SJSA1 (cell line): ENCODE results near the gene MSI2. TPM values are rescaled to one million over a fixed set of nuclear protein-coding genes. Genes with fewer than 3 reads are reported as not detected.

Source experiments
- DNase-seq, 2 experiments: peaks; one replicate each; pipeline ENCODE4 v3.0.0-alpha.2; 2015 to 2020; ENCODE audit warnings: low spot score in 2 of 2, low read depth in 1 of 2
- H3K27ac ChIP-seq: fragments of 250-450 bp; sonication (Bioruptor Pico); 2 replicates; pipeline ENCODE4 v1.5.1; 2020; ENCODE audit warnings: mild to moderate bottlenecking, moderate library complexity
- H3K27me3 ChIP-seq: fragments of 250-450 bp; sonication (Bioruptor Pico); replicated peaks from 2 replicates; pipeline ENCODE4 v1.5.1; 2020; ENCODE audit warnings: mild to moderate bottlenecking, moderate library complexity
- H3K36me3 ChIP-seq: fragments of 250-450 bp; sonication (Bioruptor Pico); 2 replicates; pipeline ENCODE4 v1.5.1; 2020; ENCODE audit warnings: mild to moderate bottlenecking
- H3K4me1 ChIP-seq: fragments of 250-450 bp; sonication (Bioruptor Pico); replicated peaks from 2 replicates; pipeline ENCODE4 v1.6.1; 2021; ENCODE audit warnings: mild to moderate bottlenecking
- H3K4me3 ChIP-seq: fragments of 250-450 bp; sonication (Bioruptor Pico); 2 replicates; pipeline ENCODE4 v1.5.1; 2020; ENCODE audit warnings: mild to moderate bottlenecking
- H3K9me3 ChIP-seq: fragments of 250-450 bp; sonication (Bioruptor Pico); replicated peaks from 2 replicates; pipeline ENCODE4 v1.5.1; 2020; ENCODE audit warnings: mild to moderate bottlenecking
- total RNA-seq: library from RNA; depleted of rRNA; stranded (reverse); fragments of >200 nt; shearing (Covaris generic); gene quantifications from 2 replicates; pipeline ENCODE4 v1.2.3, GENCODE V29; 2014

The MSI2 gene
- total RNA-seq, 1 experiment from 2014 or later, result 39.8 TPM

- no peak overlapping the region for H3K4me3 ChIP-seq
- peaks cover 3% of the 10 kb centered on the region for H3K36me3 ChIP-seq
- peak in 1 of 2 experiments; percentile 64 for DNase-seq
- H3K27me3 ChIP-seq, result no peaks in the 10 kb centered on the region
- peak overlapping the region; percentile 33; the same call in 1 of the 2 replicates for H3K27ac ChIP-seq
- no peaks in the 10 kb centered on the region for H3K9me3 ChIP-seq
- H3K4me1 ChIP-seq, result peaks cover 27% of the 10 kb centered on the region
Measured at GRCh38 chr17:57329380-57330214, 73.3 kb downstream of the MSI2 start.

GRCh38 chr17:57330587-57330986, 74.3 kb downstream of the MSI2 start:
- no peak overlapping the region for H3K27ac ChIP-seq
- peaks cover 27% of the 10 kb centered on the region for H3K4me1 ChIP-seq
- H3K27me3 ChIP-seq, result no peaks in the 10 kb centered on the region
- no peak for DNase-seq
- H3K36me3 ChIP-seq, result peaks cover 3% of the 10 kb centered on the region; the same call in 1 of the 2 replicates
- H3K4me3 ChIP-seq, result no peak overlapping the region
- no peaks in the 10 kb centered on the region for H3K9me3 ChIP-seq

DNA sequence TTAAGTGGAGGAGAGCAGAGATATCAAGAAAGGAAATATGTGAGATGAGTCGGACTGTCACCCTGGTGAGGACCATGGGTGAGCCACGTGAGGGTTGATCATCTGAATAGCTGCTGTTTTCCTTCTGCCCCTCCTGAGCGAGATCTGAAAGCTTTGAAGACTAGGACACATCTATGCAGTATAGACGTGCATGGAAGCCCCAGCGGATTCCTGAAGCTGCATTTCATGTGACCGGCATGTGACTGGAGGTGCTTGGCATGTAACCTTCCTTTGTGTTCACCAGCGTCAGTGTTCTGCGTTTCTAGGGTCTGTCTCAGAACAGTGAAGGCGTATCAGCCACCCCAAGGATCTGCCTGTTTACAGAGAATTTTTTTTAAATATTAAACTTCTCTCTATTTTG, 75.1 kb downstream of the MSI2 start:
- DNase-seq, result no peak
- no peak overlapping the region for H3K27ac ChIP-seq
- H3K36me3 ChIP-seq, result peaks cover 3% of the 10 kb centered on the region; the same call in 1 of the 2 replicates
- H3K27me3 ChIP-seq, result no peaks in the 10 kb centered on the region
- no peaks in the 10 kb centered on the region for H3K9me3 ChIP-seq
- H3K4me1 ChIP-seq, result peaks cover 27% of the 10 kb centered on the region
- no peak overlapping the region for H3K4me3 ChIP-seq

DNA sequence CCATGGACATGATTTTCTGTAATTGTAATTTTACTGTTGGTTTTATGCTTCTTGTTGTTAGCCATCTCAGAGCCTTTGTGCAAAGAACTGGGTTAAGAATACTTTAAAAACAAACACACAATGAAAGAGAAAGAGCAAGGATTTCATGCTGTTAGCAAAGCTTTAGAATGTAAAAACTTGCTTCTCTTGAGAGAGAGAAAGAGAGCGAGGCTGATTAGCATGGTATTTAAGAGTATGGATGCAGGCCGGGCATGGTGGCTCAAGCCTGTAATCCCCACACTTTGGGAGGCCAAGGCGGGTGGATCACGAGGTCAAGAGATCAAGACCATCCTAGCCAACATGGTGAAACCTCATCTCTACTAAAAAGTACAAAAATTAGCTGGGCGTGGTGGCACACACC, 76.2 kb downstream of the MSI2 start:
- no peaks in the 10 kb centered on the region for H3K27me3 ChIP-seq
- no peak for DNase-seq
- H3K36me3 ChIP-seq, result no peaks in the 10 kb centered on the region
- no peak overlapping the region for H3K27ac ChIP-seq
- H3K4me1 ChIP-seq, result peaks cover 27% of the 10 kb centered on the region
- H3K4me3 ChIP-seq, result no peak overlapping the region
- no peaks in the 10 kb centered on the region for H3K9me3 ChIP-seq

DNA sequence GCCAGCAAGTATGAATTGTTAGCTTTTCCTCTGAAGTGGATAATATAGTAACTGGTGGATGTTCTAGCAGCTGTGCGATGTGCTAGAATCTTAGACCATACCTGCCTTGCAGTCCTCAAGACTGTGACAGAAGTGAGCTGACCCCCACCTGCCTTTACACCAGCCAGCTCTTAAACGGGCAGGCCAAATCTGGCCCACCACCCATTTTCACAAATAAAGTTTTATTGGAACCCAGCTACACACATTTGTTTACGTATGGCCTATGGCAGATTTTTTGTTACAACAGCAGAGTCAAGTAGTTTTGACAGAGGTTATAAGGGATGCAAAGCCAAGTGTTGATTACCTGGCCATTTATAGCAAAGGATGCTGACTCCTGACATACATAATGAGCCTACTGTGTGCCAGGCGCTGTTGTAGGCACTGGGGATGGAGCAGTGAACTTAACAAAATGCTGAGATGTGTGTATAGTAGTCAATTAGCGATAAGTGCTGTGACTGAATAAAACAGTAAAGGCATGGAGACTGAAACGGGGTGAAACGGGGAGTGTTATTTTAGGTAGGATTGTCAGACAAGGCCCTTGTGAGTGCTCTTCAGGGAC, 79.0 kb downstream of the MSI2 start:
- no peaks in the 10 kb centered on the region for H3K27me3 ChIP-seq
- peaks cover 3% of the 10 kb centered on the region for H3K4me1 ChIP-seq
- no peaks in the 10 kb centered on the region for H3K36me3 ChIP-seq
- no peak overlapping the region for H3K4me3 ChIP-seq
- no peak for DNase-seq
- no peaks in the 10 kb centered on the region for H3K9me3 ChIP-seq
- H3K27ac ChIP-seq, result no peak overlapping the region

- no peaks in the 10 kb centered on the region for H3K36me3 ChIP-seq
- H3K4me1 ChIP-seq, result no peaks in the 10 kb centered on the region
- H3K27me3 ChIP-seq, result no peaks in the 10 kb centered on the region
- H3K9me3 ChIP-seq, result no peaks in the 10 kb centered on the region
- no peak overlapping the region for H3K4me3 ChIP-seq
- H3K27ac ChIP-seq, result no peak overlapping the region
- DNase-seq, result no peak
Measured at GRCh38 chr17:57337390-57337789, 81.1 kb downstream of the MSI2 start.

- DNase-seq, result no peak
Measured at GRCh38 chr17:57338257-57338914, 82.1 kb downstream of the MSI2 start.

GRCh38 chr17:57340160-57340981, 84.0 kb downstream of the MSI2 start:
- Histone ChIP-seq H3K27ac (no peak overlapping the region), H3K9me3 (no peaks in the 10 kb centered on the region), H3K36me3 (no peaks in the 10 kb centered on the region), H3K4me3 (no peak overlapping the region), H3K4me1 (no peaks in the 10 kb centered on the region), H3K27me3 (no peaks in the 10 kb centered on the region)
- DNase-seq, result no peak

More at GRCh38 chr17:57338257-57338914, 82.1 kb downstream of the MSI2 start:
- H3K27ac ChIP-seq, result no peak overlapping the region
- H3K9me3 ChIP-seq, result no peaks in the 10 kb centered on the region
- no peak overlapping the region for H3K4me3 ChIP-seq
- no peaks in the 10 kb centered on the region for H3K4me1 ChIP-seq
- no peaks in the 10 kb centered on the region for H3K36me3 ChIP-seq
- no peaks in the 10 kb centered on the region for H3K27me3 ChIP-seq

DNA sequence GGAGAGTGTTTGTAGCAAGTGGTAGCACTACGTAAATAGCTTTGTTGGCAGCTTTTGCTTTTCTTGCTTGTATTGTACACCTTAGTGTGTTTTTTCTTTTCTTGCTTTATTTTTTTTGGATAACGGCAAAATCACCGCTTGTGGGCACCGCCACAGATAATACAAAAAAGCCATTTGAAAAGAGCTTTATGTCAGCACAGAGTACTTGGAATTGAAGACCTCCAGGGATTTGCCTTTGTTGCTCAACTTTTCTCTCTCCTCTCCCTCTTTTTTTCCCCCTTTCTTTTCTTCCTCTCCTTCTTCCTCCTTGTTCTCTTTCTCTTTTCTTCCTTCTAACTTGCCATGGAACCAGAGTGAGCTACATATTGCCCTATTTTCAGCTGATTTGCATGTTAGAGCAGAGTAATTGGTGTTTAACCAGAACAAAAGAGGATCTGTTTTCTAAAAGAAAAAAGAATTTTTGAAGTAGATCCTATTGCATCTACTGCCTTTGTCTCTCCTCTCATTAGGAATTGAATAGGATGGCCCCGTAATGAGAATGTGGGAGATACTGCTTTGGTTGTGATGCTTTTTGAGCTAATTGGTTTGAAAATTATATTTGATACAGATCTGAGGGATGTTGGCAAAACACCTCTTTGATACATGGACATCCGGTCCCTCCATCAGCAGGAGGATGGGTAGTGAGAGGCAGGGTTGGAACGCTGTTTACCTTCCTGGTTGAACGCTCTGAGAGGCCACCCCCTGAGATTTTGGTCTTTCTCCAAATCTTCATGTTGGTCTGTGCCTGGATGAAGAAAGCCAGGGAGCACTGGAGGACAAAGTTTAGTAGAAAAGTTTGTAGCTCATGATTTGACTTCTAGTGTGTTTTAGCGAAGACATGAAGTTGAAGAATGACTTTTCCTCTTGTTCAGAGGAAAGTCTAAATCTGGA, 85.6 kb downstream of the MSI2 start:
- Histone ChIP-seq H3K9me3 (no peaks in the 10 kb centered on the region), H3K36me3 (no peaks in the 10 kb centered on the region), H3K27ac (no peak overlapping the region), H3K27me3 (no peaks in the 10 kb centered on the region), H3K4me1 (no peaks in the 10 kb centered on the region), H3K4me3 (no peak overlapping the region)
- no peak for DNase-seq

DNA sequence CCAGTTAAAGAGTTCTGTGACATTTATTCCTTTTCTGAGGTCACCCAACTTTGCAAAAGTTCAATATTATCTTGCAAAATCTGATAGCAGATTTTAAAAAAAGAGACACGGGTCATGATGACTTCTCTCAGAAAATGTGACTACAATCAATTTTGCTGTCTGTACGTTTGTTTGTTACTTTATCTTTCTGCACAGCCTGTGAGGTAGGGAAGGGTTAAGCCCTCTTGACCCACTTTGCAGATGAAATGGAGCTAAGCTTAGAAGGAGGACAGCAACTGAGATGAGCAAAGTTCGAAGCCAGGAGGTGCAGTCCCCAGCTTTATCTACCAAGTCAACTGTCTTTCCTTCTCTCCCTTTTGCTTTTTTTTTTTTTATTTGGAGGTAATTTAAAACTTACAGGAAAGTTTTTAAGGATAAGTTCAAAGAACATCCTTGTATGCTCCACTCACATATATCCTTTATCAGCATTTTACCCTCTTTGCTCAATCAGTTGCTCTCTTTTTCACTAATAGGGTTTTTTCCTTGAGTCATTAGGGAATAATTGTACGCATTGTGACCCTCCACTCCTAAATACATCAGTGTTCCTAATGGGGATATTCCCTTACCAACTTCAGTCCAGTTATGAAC, 86.8 kb downstream of the MSI2 start:
- Histone ChIP-seq H3K36me3 (no peaks in the 10 kb centered on the region), H3K27me3 (no peaks in the 10 kb centered on the region), H3K9me3 (no peaks in the 10 kb centered on the region), H3K27ac (no peak overlapping the region), H3K4me1 (no peaks in the 10 kb centered on the region), H3K4me3 (no peak overlapping the region)
- no peak for DNase-seq

- Histone ChIP-seq H3K27ac (no peak overlapping the region), H3K27me3 (no peaks in the 10 kb centered on the region), H3K4me3 (no peak overlapping the region), H3K9me3 (no peaks in the 10 kb centered on the region), H3K36me3 (no peaks in the 10 kb centered on the region), H3K4me1 (no peaks in the 10 kb centered on the region)
- DNase-seq, result no peak
Measured at GRCh38 chr17:57343717-57344116, 87.4 kb downstream of the MSI2 start.

- Histone ChIP-seq H3K4me3 (no peak overlapping the region), H3K27me3 (no peaks in the 10 kb centered on the region), H3K9me3 (no peaks in the 10 kb centered on the region), H3K36me3 (no peaks in the 10 kb centered on the region), H3K4me1 (no peaks in the 10 kb centered on the region), H3K27ac (no peak overlapping the region)
- DNase-seq, result no peak
Measured at GRCh38 chr17:57344261-57344660, 87.9 kb downstream of the MSI2 start.
